ENCODE data around the gene KRT1. TPM values are rescaled to one million over a fixed set of nuclear protein-coding genes. Genes with fewer than 3 reads are reported as not detected.

The KRT1 gene
- total and polyA plus RNA-seq, 3 donors from 2014 or later = 0.20 TPM; not detected in 2

GRCh38 chr12:52649066-52649465 lies 31.1 kb downstream of the KRT1 start:
- intact Hi-C loops (cut with DNase I; ENCODE audit: low total_unique reads) = no loop called here
- Histone ChIP-seq H3K27me3 (no peaks in the 10 kb centered on the region), H3K9me3 (no peaks in the 10 kb centered on the region), H3K4me1 (no peaks in the 10 kb centered on the region), H3K36me3 (ENCODE audit: low read depth, missing control alignments) (no peaks in the 10 kb centered on the region), H3K4me3 (no peak overlapping the region), H3K27ac (no peak overlapping the region)
- WGBS, 2 donors = 74 to 87% methylated on average over 6 of the region's 6 CpGs
- no peak for TF ChIP-seq POLR2A (IDR thresholded peaks at IDR 0.05)
- TF ChIP-seq, protein P1, sequence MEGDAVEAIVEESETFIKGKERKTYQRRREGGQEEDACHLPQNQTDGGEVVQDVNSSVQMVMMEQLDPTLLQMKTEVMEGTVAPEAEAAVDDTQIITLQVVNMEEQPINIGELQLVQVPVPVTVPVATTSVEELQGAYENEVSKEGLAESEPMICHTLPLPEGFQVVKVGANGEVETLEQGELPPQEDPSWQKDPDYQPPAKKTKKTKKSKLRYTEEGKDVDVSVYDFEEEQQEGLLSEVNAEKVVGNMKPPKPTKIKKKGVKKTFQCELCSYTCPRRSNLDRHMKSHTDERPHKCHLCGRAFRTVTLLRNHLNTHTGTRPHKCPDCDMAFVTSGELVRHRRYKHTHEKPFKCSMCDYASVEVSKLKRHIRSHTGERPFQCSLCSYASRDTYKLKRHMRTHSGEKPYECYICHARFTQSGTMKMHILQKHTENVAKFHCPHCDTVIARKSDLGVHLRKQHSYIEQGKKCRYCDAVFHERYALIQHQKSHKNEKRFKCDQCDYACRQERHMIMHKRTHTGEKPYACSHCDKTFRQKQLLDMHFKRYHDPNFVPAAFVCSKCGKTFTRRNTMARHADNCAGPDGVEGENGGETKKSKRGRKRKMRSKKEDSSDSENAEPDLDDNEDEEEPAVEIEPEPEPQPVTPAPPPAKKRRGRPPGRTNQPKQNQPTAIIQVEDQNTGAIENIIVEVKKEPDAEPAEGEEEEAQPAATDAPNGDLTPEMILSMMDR (IDR thresholded peaks at IDR 0.05) = no peak
- DNase-seq = no peak

- no peak overlapping the region for H3K4me3 ChIP-seq
- DNase-seq = no peak
- no peak overlapping the region for H3K27ac ChIP-seq
- TF ChIP-seq, protein P1 (IDR thresholded peaks at IDR 0.05) = no peak
- no peak for TF ChIP-seq POLR2A (IDR thresholded peaks at IDR 0.05)
- no peaks in the 10 kb centered on the region for H3K9me3 ChIP-seq
- intact Hi-C loops (cut with DNase I; ENCODE audit: low total_unique reads) = no loop called here
- 96 to 99% methylated on average over 7 to 8 of the region's 8 CpGs for WGBS, 2 donors
- no peaks in the 10 kb centered on the region for H3K36me3 ChIP-seq (ENCODE audit: low read depth, missing control alignments)
- no peaks in the 10 kb centered on the region for H3K4me1 ChIP-seq
- no peaks in the 10 kb centered on the region for H3K27me3 ChIP-seq
Measured at GRCh38 chr12:52648012-52648550, 32.1 kb downstream of the KRT1 start.

- no peaks in the 10 kb centered on the region for H3K4me1 ChIP-seq
- intact Hi-C loops (cut with DNase I; ENCODE audit: low total_unique reads) = no loop called here
- TF ChIP-seq, protein P1 (IDR thresholded peaks at IDR 0.05) = no peak
- no peak for TF ChIP-seq POLR2A (IDR thresholded peaks at IDR 0.05)
- no peaks in the 10 kb centered on the region for H3K9me3 ChIP-seq
- 92 to 93% methylated on average over 9 of the region's 9 CpGs for WGBS, 2 donors
- DNase-seq = no peak
- H3K27ac ChIP-seq = no peak overlapping the region
- H3K4me3 ChIP-seq = no peak overlapping the region
- H3K27me3 ChIP-seq = no peaks in the 10 kb centered on the region
- no peaks in the 10 kb centered on the region for H3K36me3 ChIP-seq (ENCODE audit: low read depth, missing control alignments)
Measured at GRCh38 chr12:52647601-52648000, 32.6 kb downstream of the KRT1 start.

DNA sequence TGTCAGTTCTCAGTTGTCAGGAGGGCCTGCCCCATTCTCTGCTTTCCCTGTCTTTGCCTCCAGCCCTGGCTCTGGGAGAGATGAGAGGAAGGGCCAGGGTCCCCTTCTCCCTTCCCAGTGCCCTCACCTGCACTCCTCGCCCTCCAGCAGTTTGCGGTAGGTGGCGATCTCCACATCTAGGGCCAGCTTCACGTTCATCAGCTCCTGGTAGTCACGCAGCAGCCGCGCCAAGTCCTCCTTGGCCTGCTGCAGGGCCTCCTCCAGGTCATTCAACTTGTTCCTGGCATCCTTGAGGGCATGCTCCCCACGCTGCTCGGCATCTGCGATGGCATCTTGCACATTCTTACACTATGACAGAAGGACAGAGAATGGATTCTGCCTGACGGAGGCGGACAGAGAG lies 33.6 kb downstream of the KRT1 start:
- no peaks in the 10 kb centered on the region for H3K36me3 ChIP-seq (ENCODE audit: low read depth, missing control alignments)
- H3K4me3 ChIP-seq = no peak overlapping the region
- H3K9me3 ChIP-seq = no peaks in the 10 kb centered on the region
- H3K4me1 ChIP-seq = no peaks in the 10 kb centered on the region
- H3K27ac ChIP-seq = no peak overlapping the region
- no peak for DNase-seq
- intact Hi-C loops (cut with DNase I; ENCODE audit: low total_unique reads) = no loop called here
- no peaks in the 10 kb centered on the region for H3K27me3 ChIP-seq
- WGBS, 2 donors = 89 to 98% methylated on average over 12 of the region's 12 CpGs
- TF ChIP-seq, protein P1 (IDR thresholded peaks at IDR 0.05) = no peak
- TF ChIP-seq POLR2A (IDR thresholded peaks at IDR 0.05) = no peak

GRCh38 chr12:52645982-52646381 lies 34.2 kb downstream of the KRT1 start:
- DNase-seq = no peak
- TF ChIP-seq, protein P1 (IDR thresholded peaks at IDR 0.05) = no peak
- TF ChIP-seq POLR2A (IDR thresholded peaks at IDR 0.05) = no peak
- H3K27ac ChIP-seq = no peak overlapping the region
- H3K27me3 ChIP-seq = no peaks in the 10 kb centered on the region
- H3K4me3 ChIP-seq = no peak overlapping the region
- H3K4me1 ChIP-seq = no peaks in the 10 kb centered on the region
- WGBS, 2 donors = 86 to 89% methylated on average over 4 of the region's 4 CpGs
- H3K9me3 ChIP-seq = no peaks in the 10 kb centered on the region
- H3K36me3 ChIP-seq (ENCODE audit: low read depth, missing control alignments) = no peaks in the 10 kb centered on the region
- intact Hi-C loops (cut with DNase I; ENCODE audit: low total_unique reads) = no loop called here
